Measurements from ENCODE around the gene NPAS3.

DNA sequence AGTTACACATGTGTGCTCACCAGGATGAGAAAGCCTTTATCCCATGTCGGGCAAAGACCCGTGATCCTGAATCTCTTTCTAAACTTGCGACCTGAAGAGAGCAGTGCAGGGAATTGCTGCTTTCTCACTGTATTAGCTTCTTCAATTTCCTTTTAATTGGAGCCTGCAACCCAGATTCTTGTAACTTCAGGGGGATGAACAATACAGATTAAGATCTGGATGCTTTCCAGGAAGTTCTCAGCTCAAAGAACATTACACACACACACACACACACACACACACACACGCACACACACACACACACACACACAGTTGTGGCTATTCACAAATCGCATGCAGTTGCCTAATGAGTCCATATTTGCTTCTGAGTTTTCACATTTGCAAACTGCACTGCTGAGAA is 268.3 kb downstream of the NPAS3 start:
- TF ChIP-seq POLR2AphosphoS5 (IDR thresholded peaks at IDR 0.05; ENCODE audit: borderline replicate concordance, low read depth, low read length) (no peak), EZH2 (IDR thresholded peaks at IDR 0.05) (no peak)
